ENCODE results near the gene A3GALT2.

GRCh38 chr1:33270808-33271465, 50.0 kb downstream of the A3GALT2 start:
- TF ChIP-seq ZNF274 (IDR thresholded peaks at IDR 0.05; ENCODE audit: borderline replicate concordance, low read depth, low read length) (no peak), ZNF518B (CRISPR knock-in tag; IDR thresholded peaks at IDR 0.05) (no peak), RCOR1 (IDR thresholded peaks at IDR 0.05; ENCODE audit: borderline replicate concordance in 1 of 2, low read depth in 2 of 2, low read length in 2 of 2) (no peak), DMBX1 (CRISPR knock-in tag; IDR thresholded peaks at IDR 0.05; ENCODE audit: borderline replicate concordance) (no peak), SRF (CRISPR knock-in tag; IDR thresholded peaks at IDR 0.05) (no peak), MAFK (IDR thresholded peaks at IDR 0.05; ENCODE audit: low read length) (no peak), ELK3 (CRISPR knock-in tag; IDR thresholded peaks at IDR 0.05) (no peak), FOXK2 (conservative IDR thresholded peaks at IDR 0.05 in 1 of 2, IDR thresholded peaks at IDR 0.05 in 1 of 2; ENCODE audit: low read depth in 2 of 2) (no peak), JUNB (CRISPR knock-in tag; conservative IDR thresholded peaks at IDR 0.05) (no peak), ARID3A (IDR thresholded peaks at IDR 0.05; ENCODE audit: borderline replicate concordance, low read depth, low read length) (no peak), DDX20 (tag; IDR thresholded peaks at IDR 0.05; ENCODE audit: low read depth) (no peak)
